GM23338 (cell line): Measurements from ENCODE around the gene TMBIM6.

Source experiments
- EZH2 ChIP-seq: fragments of 200-600 bp; sonication (generic); IDR thresholded peaks from one replicate; pipeline ENCODE4 v1.8.0; 2017; ENCODE audit warnings: antibody characterized with exemption, mild to moderate bottlenecking, low read depth; ENCODE audit not compliant: unreplicated experiment
- TF ChIP-seq, protein P1 (sequence below), 2 experiments: fragments of 200-600 bp in 1 of 2; sonication (generic) in 1 of 2; conservative IDR thresholded peaks; 2 replicates each; pipeline versions ENCODE4 v1.5.1 to v1.6.1; 2016 to 2017; ENCODE audit warnings: antibody characterized with exemption in 2 of 2, low read depth in 2 of 2, mild to moderate bottlenecking in 2 of 2, moderate library complexity in 1 of 2

DNA sequence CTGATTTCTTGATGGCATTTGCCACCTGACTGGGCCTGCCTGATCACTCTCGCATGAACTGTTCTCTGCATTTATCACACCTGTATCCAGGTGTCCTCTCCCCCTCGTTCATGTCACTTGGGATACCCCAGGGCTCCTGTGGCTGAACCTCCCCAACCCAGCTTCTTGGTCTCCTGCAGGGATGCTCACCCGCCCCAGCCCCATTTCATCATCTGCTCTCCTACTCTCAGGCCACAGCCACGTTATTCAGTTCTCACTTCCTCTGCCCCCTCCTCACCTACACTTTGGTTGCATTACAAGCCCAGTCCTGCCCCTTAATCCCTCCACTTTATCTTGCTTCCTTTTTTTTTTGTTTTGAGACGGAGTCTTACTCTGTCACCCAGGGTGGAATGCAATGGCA lies 35.5 kb downstream of the TMBIM6 start:
- no peak for TF ChIP-seq EZH2
- TF ChIP-seq, protein P1, sequence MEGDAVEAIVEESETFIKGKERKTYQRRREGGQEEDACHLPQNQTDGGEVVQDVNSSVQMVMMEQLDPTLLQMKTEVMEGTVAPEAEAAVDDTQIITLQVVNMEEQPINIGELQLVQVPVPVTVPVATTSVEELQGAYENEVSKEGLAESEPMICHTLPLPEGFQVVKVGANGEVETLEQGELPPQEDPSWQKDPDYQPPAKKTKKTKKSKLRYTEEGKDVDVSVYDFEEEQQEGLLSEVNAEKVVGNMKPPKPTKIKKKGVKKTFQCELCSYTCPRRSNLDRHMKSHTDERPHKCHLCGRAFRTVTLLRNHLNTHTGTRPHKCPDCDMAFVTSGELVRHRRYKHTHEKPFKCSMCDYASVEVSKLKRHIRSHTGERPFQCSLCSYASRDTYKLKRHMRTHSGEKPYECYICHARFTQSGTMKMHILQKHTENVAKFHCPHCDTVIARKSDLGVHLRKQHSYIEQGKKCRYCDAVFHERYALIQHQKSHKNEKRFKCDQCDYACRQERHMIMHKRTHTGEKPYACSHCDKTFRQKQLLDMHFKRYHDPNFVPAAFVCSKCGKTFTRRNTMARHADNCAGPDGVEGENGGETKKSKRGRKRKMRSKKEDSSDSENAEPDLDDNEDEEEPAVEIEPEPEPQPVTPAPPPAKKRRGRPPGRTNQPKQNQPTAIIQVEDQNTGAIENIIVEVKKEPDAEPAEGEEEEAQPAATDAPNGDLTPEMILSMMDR (conservative IDR thresholded peaks at IDR 0.05; ENCODE audit: low read depth in 2 of 2), result no peak
